ENCODE results near the gene CDC14A.

The CDC14A gene

DNA sequence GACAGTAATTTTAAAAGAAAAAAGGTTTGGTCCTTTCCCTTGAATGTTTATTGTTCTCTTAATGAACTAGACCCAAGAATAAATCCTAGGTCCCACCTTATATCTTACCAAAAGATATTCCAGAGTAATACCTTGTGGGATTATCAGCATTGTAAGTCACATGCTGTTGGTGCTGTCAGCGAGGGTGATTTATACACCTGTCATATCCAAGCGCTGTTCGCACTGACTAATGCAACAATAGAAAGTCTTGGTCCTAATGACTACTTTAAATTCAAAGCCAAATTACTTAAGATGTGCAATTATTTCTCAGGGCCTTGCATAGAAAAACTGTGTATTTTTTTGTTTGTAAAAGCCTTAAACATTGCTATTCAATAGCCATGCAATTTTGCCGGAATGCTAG lies 192.5 kb downstream of the CDC14A start:
- DNase-seq, result no peak

- DNase-seq, result no peak
These were observed 193.5 kb downstream of the CDC14A start for GRCh38 chr1:100545855-100546254.

GRCh38 chr1:100552031-100552430 lies 199.7 kb downstream of the CDC14A start:
- DNase-seq, result no peak

- DNase-seq, result no peak
These were observed 200.6 kb downstream of the CDC14A start for GRCh38 chr1:100552922-100553321.

DNA sequence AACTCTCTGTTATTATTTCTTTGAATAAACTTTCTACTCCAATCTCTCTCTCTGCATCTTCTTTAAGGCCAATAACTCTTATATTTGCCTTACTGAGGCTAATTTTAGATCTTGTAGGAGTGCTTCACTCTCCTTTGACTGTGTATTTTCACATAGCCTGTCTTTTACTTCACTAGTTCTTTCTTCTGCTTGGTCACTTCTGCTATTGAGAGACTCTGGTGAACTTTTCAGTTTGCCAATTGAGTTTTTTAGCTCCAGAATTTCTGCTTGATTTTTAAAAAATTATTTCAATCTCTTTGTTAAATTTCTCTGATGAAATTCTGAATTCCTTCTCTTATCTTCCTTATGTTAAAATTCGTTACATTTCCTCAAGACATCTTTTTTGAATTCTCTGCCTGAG lies 203.9 kb downstream of the CDC14A start:
- no peak for DNase-seq

DNA sequence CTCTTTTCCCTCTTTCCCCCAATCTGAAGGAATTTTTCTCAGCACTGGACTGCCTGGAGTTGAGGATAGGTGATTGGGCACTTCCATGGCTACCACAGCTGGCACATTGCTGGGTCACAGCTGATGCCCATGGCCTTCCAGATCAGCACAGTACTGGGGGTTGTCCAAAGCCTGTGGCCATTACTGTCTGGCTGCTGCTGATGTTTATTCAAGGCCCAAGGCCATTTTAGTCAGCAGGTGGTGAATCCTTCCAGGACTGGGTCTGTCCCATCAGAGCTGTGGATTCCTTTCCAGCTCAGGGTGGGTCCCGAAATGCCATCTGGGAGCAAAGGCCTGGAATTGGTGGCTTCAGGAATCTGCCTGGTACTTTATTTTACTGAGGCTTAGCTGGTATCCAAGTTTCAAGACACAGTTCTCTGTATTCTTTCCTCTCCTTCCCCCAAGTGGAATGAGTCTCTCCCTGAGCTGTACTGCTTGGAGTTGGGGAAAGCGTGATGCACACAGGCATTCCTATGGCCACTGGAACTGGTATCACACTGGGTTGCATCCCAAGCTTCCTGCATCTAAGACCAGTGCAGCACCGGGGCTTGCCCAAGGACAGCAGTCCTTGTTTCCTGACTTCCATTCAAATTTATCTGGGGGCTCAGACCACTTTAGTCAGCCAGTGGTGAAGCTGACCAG lies 204.8 kb downstream of the CDC14A start:
- no peak for DNase-seq

DNA sequence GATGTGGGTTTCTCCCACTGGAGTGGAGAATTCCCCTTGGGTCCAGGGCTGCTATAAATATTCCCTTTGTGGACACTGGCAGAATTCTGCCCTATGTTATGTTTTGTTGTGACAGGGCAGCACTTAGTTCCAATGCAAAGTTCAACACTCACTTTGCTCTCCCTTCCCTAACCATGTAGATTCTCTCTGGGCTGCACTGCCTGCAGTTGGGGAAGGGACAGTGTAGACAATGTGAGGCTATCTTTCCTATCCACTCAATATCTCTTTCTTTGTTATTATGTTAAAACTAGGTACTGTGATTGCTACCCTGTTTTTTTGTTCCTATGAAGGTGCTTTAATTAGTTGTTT lies 205.3 kb downstream of the CDC14A start:
- DNase-seq, result no peak

DNA sequence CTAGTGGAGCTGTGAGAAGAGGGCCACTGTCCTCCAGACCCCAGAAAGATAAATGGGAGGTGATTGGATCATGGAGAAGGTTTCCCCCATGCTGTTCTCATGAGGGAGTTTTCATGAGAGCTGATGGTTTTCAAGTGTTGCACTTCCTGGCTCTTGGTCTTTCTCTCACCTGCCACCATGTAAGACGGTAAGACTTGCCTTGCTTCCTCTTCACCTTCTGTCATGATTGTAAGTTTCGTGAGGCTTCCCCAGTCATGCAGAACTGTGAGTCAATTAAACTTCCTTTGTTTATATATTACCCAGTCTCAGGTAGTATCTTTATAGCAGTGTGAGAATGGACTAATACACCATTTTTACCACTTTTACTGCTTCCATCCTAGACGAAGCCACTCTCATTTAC lies 213.2 kb downstream of the CDC14A start:
- no peak for DNase-seq

DNA sequence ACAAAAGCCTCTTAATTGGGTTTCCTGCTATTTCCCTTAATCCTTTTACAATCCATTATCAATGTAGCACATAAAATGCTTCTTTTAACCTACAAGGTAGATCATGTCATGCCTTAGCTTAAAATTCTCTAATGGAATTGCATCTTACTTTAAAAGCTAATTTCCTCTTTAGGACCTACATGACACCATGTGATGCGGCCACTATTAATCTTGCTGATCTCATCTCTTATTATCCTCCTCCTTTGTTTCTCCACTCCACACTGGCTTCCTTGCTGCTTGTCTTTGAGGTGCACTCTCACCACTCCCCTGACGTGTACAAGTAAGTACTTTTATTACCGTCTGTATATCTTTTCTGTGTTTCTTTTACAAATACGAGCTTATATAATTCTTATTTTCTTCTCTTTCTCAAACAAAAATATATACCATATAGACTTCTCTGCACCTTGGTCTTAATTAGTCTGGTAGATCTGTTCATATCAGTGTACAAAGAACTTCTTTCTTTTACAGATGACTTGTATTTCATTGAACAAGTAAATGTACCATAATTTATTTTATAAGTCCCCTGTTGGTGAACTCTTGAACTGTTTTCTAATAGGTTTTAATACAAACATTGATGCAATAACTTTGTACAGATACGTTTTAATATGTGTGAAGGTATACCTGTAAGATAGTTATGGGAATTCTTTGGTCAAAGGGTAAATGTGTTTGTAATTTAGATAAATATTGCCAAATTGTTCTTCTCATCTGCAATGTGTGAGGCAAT lies 213.8 kb downstream of the CDC14A start:
- DNase-seq, result no peak

- no peak for DNase-seq
These were observed 214.8 kb downstream of the CDC14A start for GRCh38 chr1:100567062-100567461.
